Stimulated activated CD4-positive, alpha-beta T cell treated with anti-CD3 and anti-CD28 coated beads, Interleukin-12 subunit alpha, Interleukin-12 subunit beta, amount 100 ng/mL, for 24 hours (primary cell): ENCODE data around the gene SPOCK3.
"Not testable (repeated sequence)": the region's sequence is repeated elsewhere in the genome, so short reads cannot be mapped to it uniquely, and the experiment has no call there.

Experiments used
- DNase-seq, 2 experiments: peaks; one replicate each; pipeline ENCODE4 v3.0.0-alpha.2; 2020; ENCODE audit warnings: low read depth in 2 of 2

SPOCK3 gene

DNA sequence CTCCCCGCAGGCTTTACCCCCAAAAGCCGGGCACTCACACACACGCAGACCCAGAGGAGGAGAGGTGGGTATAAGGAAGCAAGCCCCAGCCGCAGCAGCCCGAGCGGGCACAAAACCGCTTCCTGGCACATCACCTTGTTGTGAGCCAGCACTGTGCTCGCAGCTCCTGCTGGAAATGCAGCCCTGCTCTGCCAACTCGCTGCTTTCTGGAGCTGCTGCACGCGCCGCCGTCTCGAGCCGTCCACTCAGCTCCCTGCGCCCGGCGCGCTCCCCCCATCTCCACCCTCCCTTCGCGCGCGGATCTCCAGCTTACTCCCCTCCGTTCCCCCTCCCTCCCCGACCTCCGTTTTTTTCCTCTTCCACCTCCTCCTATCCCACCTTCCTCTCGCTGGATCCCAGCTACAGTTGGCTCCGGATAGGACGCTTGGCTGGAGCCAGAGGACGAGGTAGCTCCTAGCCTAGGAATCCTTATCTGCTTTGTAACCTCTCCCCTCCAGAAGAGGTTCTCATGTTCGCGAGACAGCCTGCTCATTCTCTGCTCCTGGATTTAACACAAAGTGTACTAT, at the start of gene SPOCK3:
SPOCK3 (minus strand) TSS at position 179 of the 566 bp plus-strand sequence.
- DNase-seq: no peak

DNA sequence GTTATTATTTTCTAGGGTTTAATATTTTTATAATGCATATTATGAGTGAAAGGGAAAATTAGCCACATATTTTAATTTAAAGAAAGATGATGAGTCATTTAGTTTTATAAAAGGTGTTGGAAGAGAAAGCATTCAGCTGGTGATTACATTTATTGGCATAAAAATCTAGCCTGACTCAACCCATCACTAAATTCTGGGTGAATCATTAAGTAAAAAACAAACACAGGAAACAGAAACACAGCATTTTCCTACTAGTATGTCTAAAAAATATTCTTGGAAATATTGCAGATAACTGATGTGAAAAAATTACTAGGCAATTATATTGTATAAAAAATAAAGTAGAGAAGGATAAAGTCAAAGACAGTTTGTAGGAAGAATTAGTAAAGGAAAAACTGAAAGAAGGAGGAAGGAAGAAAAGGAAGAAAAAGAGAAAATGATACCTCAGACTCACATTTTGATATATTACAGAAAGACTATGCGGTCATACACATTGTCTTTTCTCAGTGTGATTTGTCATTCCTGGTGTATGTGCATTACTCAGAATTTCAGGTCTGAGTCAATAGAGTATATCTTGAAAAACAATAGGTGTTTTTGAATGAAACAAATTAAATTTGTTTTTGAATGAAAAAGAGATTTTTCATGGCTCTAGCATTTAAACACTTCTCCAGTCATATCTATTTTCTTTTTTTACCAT, 48.0 kb upstream of the SPOCK3 start:
- no peak for DNase-seq

GRCh38 chr4:167281545-167281944, 47.3 kb upstream of the SPOCK3 start:
- DNase-seq: not testable (repeated sequence)

GRCh38 chr4:167274351-167274750, 40.1 kb upstream of the SPOCK3 start:
- no peak for DNase-seq

GRCh38 chr4:167265231-167265630, 30.9 kb upstream of the SPOCK3 start:
- DNase-seq: no peak

GRCh38 chr4:167248271-167248670, 14.0 kb upstream of the SPOCK3 start:
- DNase-seq: no peak

DNA sequence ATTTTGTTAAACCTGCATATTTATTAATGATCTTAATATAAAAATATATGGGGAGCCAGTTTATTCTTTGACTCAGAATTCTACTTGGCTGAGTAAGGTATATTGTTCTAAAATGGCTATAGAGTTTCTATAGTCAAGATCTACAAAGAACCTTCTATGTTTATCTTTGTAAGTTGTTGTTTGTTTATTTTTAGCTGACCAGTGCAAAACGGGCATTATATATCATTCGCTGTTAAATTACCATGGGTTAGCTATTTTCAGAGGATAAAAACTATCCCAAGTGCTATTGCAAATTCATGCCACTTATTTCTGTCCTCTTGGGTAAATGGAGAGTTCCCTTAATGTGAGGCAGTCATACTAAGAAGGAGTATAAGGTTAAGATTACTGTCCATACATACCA, 5.3 kb upstream of the SPOCK3 start:
- no peak for DNase-seq

- no peak for DNase-seq
These were observed 3.9 kb upstream of the SPOCK3 start for GRCh38 chr4:167238226-167238625.

DNA sequence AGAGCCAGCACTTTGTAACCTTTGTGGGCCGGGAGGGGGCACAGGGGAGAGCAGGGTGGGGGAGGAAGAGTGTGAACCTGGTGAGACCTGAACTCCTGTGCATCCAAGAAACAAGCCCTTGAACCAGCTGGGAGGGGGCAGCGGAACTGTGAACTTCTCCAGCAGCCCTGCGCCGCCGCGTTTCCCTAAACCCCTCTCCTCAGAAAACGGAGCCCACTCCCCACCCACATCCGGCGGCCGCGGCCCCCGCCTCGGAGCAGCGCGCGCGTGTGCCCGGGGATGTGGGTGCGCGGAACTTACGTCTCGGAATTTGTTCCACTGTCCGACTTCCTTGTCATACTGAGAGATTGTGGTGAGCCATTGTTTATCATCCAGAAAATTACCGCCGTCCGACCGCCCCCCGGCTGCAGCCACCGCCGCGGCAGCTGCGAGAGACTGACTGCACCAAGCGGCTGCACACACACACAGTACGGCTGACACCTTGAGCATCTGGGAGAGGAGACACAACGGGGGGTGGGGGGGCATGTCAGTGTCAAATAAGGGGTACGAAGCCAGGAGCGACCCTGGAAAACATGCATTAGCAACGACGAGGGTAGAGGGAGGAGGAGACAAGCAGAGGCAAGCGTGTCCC, 494 bp downstream of the SPOCK3 start:
- no peak for DNase-seq

- DNase-seq: no peak
These were observed 1.2 kb downstream of the SPOCK3 start for GRCh38 chr4:167232805-167233684.

- no peak for DNase-seq
These were observed 3.5 kb downstream of the SPOCK3 start for GRCh38 chr4:167230744-167231143.

DNA sequence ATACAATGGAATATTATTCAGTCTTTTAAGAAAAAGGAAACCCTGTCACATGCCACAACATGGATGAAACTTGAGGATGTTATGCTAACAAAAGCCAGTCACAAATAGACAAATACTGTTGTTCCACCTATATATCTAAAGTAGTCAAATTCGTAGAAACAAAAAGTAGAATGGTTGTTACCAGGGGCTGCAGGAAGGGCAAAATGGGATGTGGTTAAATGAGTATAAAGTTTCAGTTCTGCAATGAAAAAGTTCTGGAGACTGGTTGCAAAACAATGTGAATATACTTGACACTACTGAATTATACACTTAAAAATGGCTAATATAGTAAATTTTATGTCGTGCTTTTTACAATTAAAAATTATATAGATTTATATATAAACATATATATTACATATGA, 12.2 kb downstream of the SPOCK3 start:
- DNase-seq: no peak

DNA sequence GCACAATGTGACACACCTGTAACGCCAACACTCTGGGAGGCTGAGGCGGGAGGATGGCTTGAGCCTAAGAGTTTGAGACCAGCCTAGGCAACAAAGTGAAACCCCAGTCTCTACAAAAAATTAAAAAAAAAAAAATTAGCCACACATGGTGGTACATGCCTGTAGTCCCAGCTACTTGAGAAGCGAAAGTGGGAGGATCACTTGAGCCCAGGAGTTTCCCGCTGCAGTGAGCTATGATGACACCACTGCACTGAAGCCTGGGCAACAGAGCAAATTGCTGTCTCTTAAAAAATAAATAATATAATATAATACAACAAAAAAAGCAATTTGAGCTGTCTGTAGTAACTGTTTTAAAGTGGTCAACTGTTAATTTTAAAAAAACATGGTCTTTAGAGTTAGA, 13.2 kb downstream of the SPOCK3 start:
- DNase-seq: no peak

DNA sequence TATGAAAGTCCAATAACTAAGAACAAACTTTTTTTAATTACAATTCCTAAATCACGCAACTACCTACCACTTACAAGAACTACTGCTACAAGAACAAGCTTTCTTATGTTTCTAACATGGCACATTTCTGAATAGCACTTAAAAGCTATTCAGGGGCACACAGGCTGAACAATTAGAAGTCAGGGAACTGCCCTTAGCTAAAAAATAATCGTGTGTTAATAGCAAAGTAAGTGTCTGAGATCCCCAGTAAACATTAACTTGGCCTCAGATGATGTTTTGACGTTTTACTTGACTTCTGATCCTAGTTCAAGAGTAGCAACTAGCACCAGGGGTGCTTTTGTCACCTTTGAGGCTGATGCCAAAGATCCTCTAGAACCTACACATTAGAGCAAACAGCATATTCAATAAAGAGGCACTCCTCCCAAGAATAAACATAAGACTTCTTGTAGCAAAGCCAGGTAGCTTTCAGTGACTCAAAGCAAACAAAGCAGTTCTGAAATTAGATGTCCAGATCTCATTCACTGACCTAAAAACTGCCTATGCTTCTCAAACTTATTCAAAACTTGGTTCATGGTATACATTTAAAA, 16.2 kb downstream of the SPOCK3 start:
- no peak for DNase-seq

DNA sequence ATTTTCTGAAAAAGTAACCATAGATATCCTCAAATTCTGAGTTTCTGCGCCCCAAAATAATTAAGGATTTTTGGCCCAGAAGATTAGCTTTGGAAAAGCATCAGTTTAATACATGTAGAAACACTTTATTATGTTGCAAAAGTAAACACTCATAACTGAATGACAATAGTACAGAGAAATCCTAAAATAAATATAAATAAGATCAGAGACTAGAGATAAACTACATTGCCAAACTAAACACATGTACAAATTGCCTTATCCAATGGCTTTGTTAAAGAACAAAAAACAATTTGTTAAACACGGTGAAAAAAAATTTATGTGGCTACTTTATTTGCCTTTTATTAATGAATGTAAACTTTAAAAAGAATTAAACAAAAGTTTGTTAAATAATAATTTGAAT, 17.5 kb downstream of the SPOCK3 start:
- DNase-seq: no peak

- no peak for DNase-seq
These were observed 24.1 kb downstream of the SPOCK3 start for GRCh38 chr4:167210166-167210565.

- DNase-seq: no peak
These were observed 37.8 kb downstream of the SPOCK3 start for GRCh38 chr4:167196344-167197012.

- no peak for DNase-seq
These were observed 43.9 kb downstream of the SPOCK3 start for GRCh38 chr4:167190379-167190778.

DNA sequence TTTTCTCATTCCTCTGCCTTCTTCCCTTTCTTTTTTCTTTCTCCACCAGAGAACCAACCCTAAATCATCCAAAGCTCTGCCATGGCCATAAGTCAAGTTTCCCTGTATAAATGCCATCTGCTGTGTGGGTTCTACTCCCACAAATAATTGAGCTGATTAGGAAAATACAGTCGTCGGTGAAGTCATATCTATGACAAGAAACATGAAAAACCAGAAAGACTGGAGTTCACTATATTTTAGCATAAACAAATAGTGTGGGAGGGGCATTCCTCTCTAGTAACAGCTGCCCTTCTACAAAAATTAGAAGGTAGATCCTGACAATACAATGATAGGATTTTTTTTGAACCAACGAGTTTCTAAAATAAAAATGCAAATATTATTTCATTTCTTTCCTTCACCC, 48.8 kb downstream of the SPOCK3 start:
- no peak for DNase-seq

- DNase-seq: no peak
These were observed 51.3 kb downstream of the SPOCK3 start for GRCh38 chr4:167183036-167183435.

DNA sequence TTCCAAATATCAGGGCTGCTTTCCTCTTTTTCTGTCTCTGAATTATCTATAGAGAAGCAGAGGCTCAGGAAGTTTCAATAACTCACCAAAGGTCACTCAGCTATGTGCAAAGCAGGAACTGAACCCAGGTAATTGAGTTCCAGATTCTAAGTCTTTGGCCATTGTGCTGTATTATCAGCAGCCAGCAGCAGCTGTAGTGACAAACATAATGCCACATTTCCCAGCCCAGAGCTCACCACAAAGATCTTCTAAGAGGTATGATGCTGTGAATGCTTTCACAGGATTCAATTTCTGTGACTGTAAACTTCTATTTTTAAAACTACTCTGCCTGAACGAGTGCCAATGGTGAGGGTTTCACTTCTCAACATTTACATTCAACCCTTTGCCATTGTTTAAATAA, 56.4 kb downstream of the SPOCK3 start:
- no peak for DNase-seq
